Stimulated activated CD8-positive, alpha-beta memory T cell treated with anti-CD3 and anti-CD28 coated beads, Interleukin-12 subunit alpha, Interleukin-12 subunit beta, amount 100 ng/mL, for 24 hours (primary cell): Measurements from ENCODE around the gene LDB3.

Source experiments
- DNase-seq: peaks from one replicate; pipeline ENCODE4 v3.0.0-alpha.2; 2020; ENCODE audit errors: extremely low read depth

Gene LDB3

GRCh38 chr10:86651021-86651471, 17.3 kb upstream of the LDB3 start:
- DNase-seq: no peak

- DNase-seq: no peak
Observed at GRCh38 chr10:86651631-86652331, 16.5 kb upstream of the LDB3 start.

DNA sequence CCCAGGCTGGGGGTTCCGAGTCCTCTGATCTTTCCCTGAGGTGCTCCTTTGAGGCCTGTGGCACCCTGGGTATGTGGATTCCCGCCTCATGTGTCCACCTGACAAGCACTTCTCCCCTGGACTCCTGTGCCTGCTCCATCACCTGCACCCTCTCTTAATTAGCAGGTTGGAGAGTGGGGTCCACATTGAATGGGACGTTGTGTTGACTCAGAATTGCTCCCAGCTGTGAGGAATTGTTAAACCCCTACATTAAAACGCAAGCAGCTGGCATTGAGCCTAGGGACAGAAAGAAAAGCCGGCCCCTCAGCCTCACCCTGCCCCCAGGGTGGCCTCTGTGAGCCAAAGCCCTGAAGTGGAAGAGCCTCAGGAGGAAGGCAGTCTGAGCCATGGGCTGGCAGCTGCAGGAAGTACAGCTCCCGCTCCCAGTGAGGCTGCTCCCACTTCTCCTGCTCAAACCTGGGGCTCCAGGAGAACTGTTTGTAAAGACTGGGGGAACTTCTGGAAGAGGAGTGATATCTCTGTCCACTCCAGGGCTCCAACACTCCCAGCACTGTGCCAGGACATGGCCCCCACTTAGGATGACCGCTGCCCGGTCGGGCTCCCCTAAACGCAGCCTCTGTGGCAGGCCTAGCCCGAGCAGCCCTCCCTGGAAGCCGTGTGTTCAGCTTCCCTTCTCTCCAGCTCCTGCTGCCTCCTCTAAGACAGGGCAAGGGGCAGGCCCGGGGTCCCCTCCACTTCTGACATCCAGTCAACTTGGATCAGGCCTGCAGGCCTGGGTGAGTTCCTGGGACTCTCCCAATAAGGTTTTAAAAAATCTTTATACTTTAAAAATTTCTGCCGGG, 15.7 kb upstream of the LDB3 start:
- DNase-seq: no peak

GRCh38 chr10:86653379-86653778, 14.9 kb upstream of the LDB3 start:
- DNase-seq: no peak

DNA sequence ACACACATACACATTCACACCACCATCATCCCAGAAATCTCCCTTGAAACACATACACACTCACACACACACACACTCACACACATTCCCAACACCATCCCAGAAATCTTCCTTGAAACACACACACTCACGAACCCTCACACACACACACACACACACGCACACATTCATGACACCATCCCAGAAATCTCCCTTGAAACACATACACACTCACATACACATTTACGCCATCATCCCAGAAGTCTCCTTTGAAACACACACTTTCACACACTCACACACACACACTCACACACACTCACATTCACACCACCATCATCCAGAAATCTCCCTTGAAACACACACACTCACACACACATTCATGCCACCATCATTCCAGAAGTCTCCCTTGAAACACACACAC, 14.3 kb upstream of the LDB3 start:
- DNase-seq: no peak

DNA sequence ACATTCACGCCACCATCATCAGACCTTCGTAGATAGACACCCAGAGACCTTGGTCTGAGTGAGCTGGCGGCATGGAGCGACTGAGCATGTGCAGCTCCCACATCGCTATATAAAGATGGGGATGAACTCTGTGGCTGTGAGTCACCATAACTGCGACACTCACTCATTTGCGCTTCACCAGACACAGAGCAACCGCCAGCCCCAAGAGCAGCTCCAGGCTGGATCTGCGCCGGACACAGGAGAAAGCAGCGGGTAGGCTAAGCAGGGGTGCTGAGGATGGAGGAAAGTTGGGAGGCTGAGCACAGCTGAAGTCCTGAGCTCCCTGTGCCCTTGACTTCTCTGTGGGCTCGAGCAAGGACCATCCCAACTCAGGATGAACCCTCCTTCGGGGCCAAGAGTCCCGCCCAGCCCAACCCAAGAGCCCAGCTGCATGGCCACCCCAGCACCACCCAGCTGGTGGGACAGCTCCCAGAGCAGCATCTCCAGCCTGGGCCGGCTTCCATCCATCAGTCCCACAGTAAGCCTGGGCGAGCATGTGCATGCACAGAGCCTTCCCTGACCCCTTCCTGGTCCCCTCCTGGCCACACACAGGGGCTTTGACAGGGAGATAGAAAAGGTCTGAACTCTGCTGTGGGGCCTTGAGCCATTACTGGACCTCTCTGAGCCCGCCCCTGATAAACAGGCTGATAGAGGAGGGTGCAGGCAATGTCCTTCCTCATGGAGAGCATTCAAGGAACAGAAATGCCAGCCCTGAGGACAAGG, 13.7 kb upstream of the LDB3 start, which contains the start of gene OPN4:
Gene OPN4, plus strand, starts transcription at position 137 of the 762 bp plus-strand sequence. Its CDS starts 237 bp downstream, at position 374.
- DNase-seq: no peak

GRCh38 chr10:86655173-86655540, 13.2 kb upstream of the LDB3 start:
- DNase-seq: no peak

- DNase-seq: no peak
Observed at GRCh38 chr10:86655596-86655995, 12.7 kb upstream of the LDB3 start.

- DNase-seq: no peak
Observed at GRCh38 chr10:86657011-86657395, 11.3 kb upstream of the LDB3 start.

DNA sequence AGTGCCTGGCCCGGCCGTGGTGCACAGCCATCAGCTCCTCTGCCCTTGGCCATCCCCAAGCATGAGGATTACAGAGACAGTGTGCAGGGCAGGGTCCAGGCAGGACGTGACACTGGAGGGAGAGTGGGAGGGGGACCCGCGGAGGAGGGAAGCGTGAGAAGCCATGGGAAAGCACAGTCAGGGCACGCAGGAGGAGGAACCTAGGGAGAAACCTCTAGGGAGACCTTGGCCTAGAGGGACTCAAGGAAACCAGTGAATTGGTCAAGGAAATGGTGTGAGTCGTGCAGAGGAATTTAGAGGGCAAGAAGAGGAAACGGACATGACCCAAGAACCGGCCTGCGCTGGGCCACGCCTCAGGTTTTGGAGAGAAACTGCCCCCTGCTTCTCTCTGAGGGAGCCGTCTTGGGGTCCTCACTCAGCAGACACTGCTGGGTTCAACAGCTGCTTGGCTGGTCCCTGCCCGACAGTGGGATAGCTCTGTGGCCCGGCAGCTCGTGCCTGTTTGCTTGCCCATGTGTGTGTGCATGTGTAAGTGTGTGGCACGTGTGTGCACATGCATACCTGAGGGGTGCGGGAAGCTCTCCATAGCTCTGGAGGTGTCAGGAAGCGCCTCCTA, 10.8 kb upstream of the LDB3 start:
- no peak for DNase-seq

DNA sequence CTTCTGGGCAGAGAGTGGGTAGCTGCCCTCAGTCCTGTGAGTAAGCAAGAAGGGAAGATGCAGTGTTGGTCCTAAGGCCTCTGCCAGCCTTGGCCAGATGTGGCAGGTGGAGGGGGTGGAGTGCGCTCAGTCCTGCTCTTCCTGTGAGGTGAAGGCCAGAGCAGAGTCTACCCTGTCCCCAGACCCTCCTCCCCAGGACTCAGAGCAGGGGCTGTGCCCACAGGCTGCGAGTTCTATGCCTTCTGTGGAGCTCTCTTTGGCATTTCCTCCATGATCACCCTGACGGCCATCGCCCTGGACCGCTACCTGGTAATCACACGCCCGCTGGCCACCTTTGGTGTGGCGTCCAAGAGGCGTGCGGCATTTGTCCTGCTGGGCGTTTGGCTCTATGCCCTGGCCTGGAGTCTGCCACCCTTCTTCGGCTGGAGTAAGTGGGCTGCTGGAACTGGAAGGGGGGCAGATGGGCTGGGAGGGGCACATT, 10.0 kb upstream of the LDB3 start:
- DNase-seq: no peak

DNA sequence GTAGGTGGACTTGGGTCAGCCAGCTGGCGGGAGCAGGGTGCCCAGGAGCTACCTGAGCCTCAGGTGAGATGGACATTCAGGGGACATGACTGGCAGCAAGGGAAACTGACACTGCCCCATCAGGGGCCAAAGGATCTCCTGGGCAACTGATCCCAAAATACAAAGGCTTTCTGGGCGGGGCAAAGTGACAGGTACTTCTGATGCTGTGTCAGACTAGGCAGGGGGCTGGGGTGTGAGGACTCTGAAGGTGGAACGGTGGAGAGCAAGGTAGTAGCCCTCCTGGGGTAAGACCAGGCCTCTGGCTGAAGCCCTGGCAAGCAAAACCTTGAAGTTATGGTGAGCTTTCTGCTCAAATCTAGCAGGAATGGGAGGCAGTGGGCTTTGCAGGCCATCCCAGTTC, 9.6 kb upstream of the LDB3 start:
- no peak for DNase-seq

DNA sequence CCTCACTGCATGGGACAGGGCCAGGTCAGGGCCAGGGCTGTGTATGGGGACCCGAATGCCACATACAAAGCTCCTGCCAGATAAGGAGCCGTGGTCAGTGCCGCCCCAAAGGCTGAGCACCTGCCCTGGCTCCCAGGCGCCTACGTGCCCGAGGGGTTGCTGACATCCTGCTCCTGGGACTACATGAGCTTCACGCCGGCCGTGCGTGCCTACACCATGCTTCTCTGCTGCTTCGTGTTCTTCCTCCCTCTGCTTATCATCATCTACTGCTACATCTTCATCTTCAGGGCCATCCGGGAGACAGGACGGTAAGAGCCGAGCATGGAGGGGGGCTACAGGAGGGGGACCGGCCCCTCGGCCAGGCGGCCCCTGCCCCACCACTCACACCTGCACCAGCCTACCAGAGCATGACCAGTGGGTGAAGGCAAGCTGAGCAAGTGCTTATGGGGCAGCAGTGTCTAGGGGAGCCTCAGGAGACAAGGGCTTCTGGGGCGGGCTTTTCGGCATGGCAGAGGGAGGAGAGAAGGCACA, 9.1 kb upstream of the LDB3 start:
- no peak for DNase-seq

GRCh38 chr10:86659721-86660453, 8.4 kb upstream of the LDB3 start:
- DNase-seq: no peak

DNA sequence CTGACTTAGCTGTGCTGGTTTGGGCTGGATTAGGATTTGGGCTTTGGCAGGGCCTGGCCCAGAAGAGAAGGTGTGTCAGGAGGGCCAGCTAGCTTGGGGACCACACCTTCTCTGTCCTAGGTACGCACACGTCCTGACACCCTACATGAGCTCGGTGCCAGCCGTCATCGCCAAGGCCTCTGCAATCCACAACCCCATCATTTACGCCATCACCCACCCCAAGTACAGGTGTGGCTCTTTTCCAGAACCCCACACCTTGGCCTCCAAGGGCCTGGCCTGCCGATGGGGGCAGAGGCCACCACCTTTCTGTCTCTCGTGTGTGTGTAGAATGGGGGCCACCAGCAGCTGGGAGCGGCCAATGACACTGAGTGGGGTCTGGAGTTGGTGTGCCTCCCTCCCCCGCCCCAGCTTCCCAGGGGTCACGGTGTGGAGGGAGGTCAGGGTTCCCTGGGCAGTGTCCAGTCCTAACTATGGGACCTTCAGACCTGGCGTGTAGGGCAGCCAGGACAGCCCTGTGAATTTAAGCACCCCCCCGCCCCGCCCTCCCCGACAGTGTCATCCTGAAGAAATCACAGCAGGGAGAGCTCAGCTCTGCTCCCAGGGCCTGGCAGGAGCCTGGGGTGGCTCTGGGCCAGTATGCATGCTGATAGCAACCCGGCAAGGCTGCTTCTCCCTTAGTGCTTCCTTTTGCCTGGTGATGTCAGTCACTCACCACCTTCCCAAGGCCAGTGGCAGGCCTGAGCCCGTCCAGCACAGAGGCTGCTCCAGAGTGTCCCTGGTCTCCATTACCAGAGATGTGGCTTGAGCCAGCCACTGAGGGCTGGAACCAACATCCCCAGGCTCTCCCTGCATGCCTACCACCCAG, 6.9 kb upstream of the LDB3 start:
- no peak for DNase-seq

- DNase-seq: no peak
Observed at GRCh38 chr10:86662186-86663045, 5.9 kb upstream of the LDB3 start.

DNA sequence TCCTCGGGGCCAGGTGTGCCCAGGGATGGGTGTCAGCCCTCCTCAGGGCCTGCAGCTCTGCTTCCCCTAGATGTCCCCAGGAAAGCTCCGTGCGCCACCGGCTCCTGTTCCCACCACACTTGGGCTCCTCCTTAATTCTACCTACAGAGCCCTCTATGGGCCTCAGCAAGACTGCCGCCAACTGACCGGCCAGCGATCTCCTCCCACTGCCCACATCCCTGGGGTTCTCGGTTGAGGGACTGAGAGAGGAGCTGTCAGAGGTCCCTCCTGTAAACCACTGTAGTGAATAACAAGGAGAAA, 5.3 kb upstream of the LDB3 start:
- DNase-seq: no peak

GRCh38 chr10:86663576-86664339, 4.6 kb upstream of the LDB3 start:
- DNase-seq: no peak
